ENCODE measurements around the gene RNF217.
"Not testable (repeated sequence)": the region's sequence is repeated elsewhere in the genome, so short reads cannot be mapped to it uniquely, and the experiment has no call there.

The RNF217 gene

DNA sequence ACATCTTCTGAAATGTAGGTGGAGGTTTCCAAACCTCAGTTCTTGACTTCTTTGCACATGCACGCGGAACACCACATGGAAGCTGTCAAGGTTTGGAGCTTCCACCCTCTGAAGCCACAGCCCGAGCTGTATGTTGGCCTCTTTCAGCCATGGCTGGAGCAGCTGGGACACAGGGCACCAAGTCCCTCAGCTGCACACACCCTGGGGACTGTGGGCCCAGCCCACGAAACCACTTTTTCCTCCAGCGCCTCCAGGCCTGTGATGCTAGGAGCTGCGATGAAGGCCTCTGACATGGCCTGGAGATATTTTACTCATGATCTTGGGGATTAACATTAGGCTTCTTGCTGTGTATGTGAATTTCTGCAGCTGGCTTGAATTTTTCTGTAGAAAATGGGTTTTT is 68.7 kb downstream of the RNF217 start:
- H3K27ac ChIP-seq (replicated peaks): no peak overlapping the region
- H3K4me3 ChIP-seq (replicated peaks; ENCODE audit: insufficient read depth, low read length): no peak overlapping the region
- TF ChIP-seq SPI1 (IDR thresholded peaks at IDR 0.05; ENCODE audit: borderline replicate concordance, low read depth) (no peak), GABPA (IDR thresholded peaks at IDR 0.05; ENCODE audit: low read depth) (no peak), POLR2AphosphoS5 (IDR thresholded peaks at IDR 0.05; ENCODE audit: low read depth) (no peak)
- TF ChIP-seq, protein P1, sequence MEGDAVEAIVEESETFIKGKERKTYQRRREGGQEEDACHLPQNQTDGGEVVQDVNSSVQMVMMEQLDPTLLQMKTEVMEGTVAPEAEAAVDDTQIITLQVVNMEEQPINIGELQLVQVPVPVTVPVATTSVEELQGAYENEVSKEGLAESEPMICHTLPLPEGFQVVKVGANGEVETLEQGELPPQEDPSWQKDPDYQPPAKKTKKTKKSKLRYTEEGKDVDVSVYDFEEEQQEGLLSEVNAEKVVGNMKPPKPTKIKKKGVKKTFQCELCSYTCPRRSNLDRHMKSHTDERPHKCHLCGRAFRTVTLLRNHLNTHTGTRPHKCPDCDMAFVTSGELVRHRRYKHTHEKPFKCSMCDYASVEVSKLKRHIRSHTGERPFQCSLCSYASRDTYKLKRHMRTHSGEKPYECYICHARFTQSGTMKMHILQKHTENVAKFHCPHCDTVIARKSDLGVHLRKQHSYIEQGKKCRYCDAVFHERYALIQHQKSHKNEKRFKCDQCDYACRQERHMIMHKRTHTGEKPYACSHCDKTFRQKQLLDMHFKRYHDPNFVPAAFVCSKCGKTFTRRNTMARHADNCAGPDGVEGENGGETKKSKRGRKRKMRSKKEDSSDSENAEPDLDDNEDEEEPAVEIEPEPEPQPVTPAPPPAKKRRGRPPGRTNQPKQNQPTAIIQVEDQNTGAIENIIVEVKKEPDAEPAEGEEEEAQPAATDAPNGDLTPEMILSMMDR (IDR thresholded peaks at IDR 0.05; ENCODE audit: insufficient read depth, low read length): no peak
- TF ChIP-seq, protein P2, sequence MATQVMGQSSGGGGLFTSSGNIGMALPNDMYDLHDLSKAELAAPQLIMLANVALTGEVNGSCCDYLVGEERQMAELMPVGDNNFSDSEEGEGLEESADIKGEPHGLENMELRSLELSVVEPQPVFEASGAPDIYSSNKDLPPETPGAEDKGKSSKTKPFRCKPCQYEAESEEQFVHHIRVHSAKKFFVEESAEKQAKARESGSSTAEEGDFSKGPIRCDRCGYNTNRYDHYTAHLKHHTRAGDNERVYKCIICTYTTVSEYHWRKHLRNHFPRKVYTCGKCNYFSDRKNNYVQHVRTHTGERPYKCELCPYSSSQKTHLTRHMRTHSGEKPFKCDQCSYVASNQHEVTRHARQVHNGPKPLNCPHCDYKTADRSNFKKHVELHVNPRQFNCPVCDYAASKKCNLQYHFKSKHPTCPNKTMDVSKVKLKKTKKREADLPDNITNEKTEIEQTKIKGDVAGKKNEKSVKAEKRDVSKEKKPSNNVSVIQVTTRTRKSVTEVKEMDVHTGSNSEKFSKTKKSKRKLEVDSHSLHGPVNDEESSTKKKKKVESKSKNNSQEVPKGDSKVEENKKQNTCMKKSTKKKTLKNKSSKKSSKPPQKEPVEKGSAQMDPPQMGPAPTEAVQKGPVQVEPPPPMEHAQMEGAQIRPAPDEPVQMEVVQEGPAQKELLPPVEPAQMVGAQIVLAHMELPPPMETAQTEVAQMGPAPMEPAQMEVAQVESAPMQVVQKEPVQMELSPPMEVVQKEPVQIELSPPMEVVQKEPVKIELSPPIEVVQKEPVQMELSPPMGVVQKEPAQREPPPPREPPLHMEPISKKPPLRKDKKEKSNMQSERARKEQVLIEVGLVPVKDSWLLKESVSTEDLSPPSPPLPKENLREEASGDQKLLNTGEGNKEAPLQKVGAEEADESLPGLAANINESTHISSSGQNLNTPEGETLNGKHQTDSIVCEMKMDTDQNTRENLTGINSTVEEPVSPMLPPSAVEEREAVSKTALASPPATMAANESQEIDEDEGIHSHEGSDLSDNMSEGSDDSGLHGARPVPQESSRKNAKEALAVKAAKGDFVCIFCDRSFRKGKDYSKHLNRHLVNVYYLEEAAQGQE (IDR thresholded peaks at IDR 0.05; ENCODE audit: insufficient replicate concordance, low read depth): no peak
- no peak for DNase-seq (ENCODE audit: low read depth in 1 of 2, low spot score in 1 of 2)
- no peaks in the 10 kb centered on the region for H3K27me3 ChIP-seq (ENCODE audit: insufficient read depth, poor library complexity, severe bottlenecking)

DNA sequence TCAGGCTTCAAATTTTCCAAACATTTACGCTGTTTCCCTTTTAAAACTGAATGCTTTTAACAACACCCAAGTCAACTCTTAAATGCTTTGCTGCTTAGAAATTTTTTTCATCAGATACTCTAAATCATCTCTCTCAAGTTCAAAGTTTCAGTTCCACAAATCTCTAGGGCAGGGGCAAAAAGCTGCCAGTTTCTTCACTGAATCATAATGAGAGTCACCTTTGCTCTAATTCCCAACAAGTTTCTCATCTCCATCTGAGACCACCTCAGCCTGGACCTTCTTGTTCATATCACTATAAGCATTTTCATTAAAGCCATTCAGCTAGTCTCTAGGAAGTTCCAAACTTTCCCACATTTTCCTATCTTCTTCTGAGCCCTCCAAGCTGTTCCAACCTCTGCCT is 69.1 kb downstream of the RNF217 start:
- Histone ChIP-seq H3K27me3 (ENCODE audit: insufficient read depth, poor library complexity, severe bottlenecking) (no peaks in the 10 kb centered on the region), H3K4me3 (replicated peaks; ENCODE audit: insufficient read depth, low read length) (no peak overlapping the region), H3K27ac (replicated peaks) (no peak overlapping the region)
- TF ChIP-seq SPI1 (IDR thresholded peaks at IDR 0.05; ENCODE audit: borderline replicate concordance, low read depth) (no peak), GABPA (IDR thresholded peaks at IDR 0.05; ENCODE audit: low read depth) (no peak), POLR2AphosphoS5 (IDR thresholded peaks at IDR 0.05; ENCODE audit: low read depth) (no peak)
- TF ChIP-seq, protein P2 (IDR thresholded peaks at IDR 0.05; ENCODE audit: insufficient replicate concordance, low read depth): no peak
- TF ChIP-seq, protein P1 (IDR thresholded peaks at IDR 0.05; ENCODE audit: insufficient read depth, low read length): no peak
- DNase-seq (ENCODE audit: low read depth in 1 of 2, low spot score in 1 of 2): no peak

DNA sequence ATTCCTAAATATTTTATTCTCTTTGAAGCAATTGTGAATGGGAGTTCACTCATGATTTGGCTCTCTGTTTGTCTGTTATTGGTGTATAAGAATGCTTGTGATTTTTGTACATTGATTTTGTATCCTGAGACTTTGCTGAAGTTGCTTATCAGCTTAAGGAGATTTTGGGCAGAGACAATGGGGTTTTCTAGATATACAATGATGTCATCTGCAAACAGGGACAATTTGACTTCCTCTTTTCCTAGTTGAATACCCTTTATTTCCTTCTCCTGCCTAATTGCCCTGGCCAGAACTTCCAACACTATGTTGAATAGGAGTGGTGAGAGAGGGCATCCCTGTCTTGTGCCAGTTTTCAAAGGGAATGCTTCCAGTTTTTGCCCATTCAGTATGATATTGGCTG is 72.7 kb downstream of the RNF217 start:
- not testable (repeated sequence) for H3K27me3 ChIP-seq (ENCODE audit: insufficient read depth, poor library complexity, severe bottlenecking); H3K4me3 ChIP-seq (replicated peaks; ENCODE audit: insufficient read depth, low read length); DNase-seq (ENCODE audit: low read depth in 1 of 2, low spot score in 1 of 2); H3K27ac ChIP-seq (replicated peaks)

DNA sequence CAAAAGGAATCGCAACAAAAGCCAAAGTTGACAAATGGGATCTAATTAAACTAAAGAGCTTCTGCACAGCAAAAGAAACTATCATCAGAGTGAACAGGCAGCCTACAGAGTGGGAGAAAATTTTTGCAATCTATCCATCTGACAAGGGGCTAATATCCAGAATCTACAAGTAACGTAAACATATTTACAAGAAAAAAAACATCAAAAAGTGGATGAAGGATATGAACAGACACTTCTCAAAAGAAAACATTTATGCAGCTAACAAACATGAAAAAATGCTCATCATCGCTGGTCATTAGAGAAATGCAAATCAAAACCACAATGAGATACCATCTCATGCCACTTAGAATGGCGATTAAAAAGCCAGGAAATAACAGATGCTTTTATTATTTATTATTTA is 74.2 kb downstream of the RNF217 start:
- not testable (repeated sequence) for H3K27me3 ChIP-seq (ENCODE audit: insufficient read depth, poor library complexity, severe bottlenecking)

DNA sequence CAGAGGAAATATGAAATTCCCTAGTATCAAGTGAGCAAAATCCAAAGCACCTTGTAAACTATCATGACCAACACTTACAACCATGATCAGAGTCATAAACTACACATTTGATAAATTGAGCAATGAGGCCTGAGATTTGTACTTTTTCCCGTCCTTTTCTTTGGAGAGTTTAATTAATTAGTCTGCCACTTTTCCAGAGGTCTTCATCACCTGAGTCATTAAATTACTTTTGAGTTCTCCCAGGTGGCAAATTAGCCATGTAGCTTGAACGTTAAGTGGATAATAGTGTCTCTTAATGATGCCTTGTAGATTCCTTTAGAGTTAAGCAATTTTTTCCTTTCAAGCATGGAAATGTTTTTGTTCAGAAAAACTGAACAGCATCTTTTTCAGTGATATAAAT is 75.6 kb downstream of the RNF217 start:
- no peak overlapping the region for H3K27ac ChIP-seq (replicated peaks)
- no peak overlapping the region for H3K4me3 ChIP-seq (replicated peaks; ENCODE audit: insufficient read depth, low read length)
- DNase-seq (ENCODE audit: low read depth in 1 of 2, low spot score in 1 of 2): no peak
- TF ChIP-seq, protein P2 (IDR thresholded peaks at IDR 0.05; ENCODE audit: insufficient replicate concordance, low read depth): no peak
- TF ChIP-seq SPI1 (IDR thresholded peaks at IDR 0.05; ENCODE audit: borderline replicate concordance, low read depth): no peak
- TF ChIP-seq GABPA (IDR thresholded peaks at IDR 0.05; ENCODE audit: low read depth): no peak
- no peak for TF ChIP-seq POLR2AphosphoS5 (IDR thresholded peaks at IDR 0.05; ENCODE audit: low read depth)
- TF ChIP-seq, protein P1 (IDR thresholded peaks at IDR 0.05; ENCODE audit: insufficient read depth, low read length): no peak
- no peaks in the 10 kb centered on the region for H3K27me3 ChIP-seq (ENCODE audit: insufficient read depth, poor library complexity, severe bottlenecking)

More for the DNA sequence above, 74.2 kb downstream of the RNF217 start:
- H3K4me3 ChIP-seq (replicated peaks; ENCODE audit: insufficient read depth, low read length); H3K27ac ChIP-seq (replicated peaks); DNase-seq (ENCODE audit: low read depth in 1 of 2, low spot score in 1 of 2): not testable (repeated sequence)
